HepG2 (cell line): Measurements from ENCODE around the gene ESRRG. TPM values are rescaled to one million over a fixed set of nuclear protein-coding genes. Genes with fewer than 3 reads are reported as not detected.

Source experiments
- ATAC-seq: fragments of 200-7000 bp; cut with Tn5 transposase; 3 replicates; pipeline ENCODE4 v1.9.1; 2020; ENCODE audit warnings: mild to moderate bottlenecking, moderate library complexity
- BruUV-seq: library from RNA; stranded (reverse); fragments of 400-500 nt; replicated peaks from 2 replicates; lab custom pipeline; 2021; lab: Mats Ljungman, UMichigan
- CTCF ChIA-PET: fragments of 300-600 bp; formaldehyde crosslinking; extraction: SDS; loops from one replicate; lab custom pipeline; 2021; ENCODE audit warnings: low total read pairs, inconsistent platforms, low intra/inter-chr PET ratio; lab: Yijun Ruan, JAX
- POLR2A ChIA-PET: fragments of 350-600 bp; sonication (Branson Sonifier 250); formaldehyde crosslinking; loops from one replicate; lab custom pipeline; 2020; ENCODE audit warnings: antibody characterized with exemption, inconsistent platforms; lab: Yijun Ruan, JAX
- DNase-seq: peaks from one replicate; pipeline ENCODE4 v3.0.0-alpha.2; 2015; ENCODE audit warnings: low spot score
- FAIRE-seq: peaks from 3 replicates; lab custom pipeline; 2011; peaks lifted over from hg19 to GRCh38; lab: Jason Lieb, UNC
- H2AFZ ChIP-seq: one replicate; pipeline ENCODE4 v1.6.1; 2011; ENCODE audit warnings: low read length, inconsistent platforms
- H3K27ac ChIP-seq: fragments of 300-600 bp; 3 replicates; pipeline ENCODE4 v1.8.0; 2011; ENCODE audit warnings: mixed run types, mild to moderate bottlenecking, mixed read lengths, low read length, inconsistent platforms; ENCODE audit not compliant: insufficient read depth; ENCODE audit errors: extremely low read length
- H3K27me3 ChIP-seq, 2 experiments: fragments of 200-600 bp in 1 of 2; 2 replicates in 1 of 2; 3 replicates in 1 of 2; pipeline versions ENCODE4 v1.6.0 to v1.8.0; 2011; ENCODE audit warnings: low read length in 2 of 2, mild to moderate bottlenecking in 2 of 2, moderate library complexity in 2 of 2, inconsistent platforms in 1 of 2; ENCODE audit not compliant: insufficient read depth in 2 of 2, control insufficient read depth in 1 of 2
- H3K36me3 ChIP-seq, 2 experiments: fragments of 200-600 bp in 1 of 2; replicated peaks in 1 of 2; 2 replicates in 1 of 2; 3 replicates in 1 of 2; pipeline versions ENCODE4 v1.5.1 to v1.8.0; 2011; ENCODE audit warnings: low read length in 2 of 2, inconsistent platforms in 1 of 2; ENCODE audit not compliant: insufficient read depth in 2 of 2, control insufficient read depth in 1 of 2
- H3K4me1 ChIP-seq: 2 replicates; pipeline ENCODE4 v1.5.1; 2012; ENCODE audit warnings: low read length, inconsistent platforms; ENCODE audit not compliant: insufficient read depth
- H3K4me2 ChIP-seq: 2 replicates; pipeline ENCODE4 v1.6.0; 2011; ENCODE audit warnings: low read depth, low read length, inconsistent platforms
- H3K4me3 ChIP-seq, 3 experiments: fragments of 200-600 bp in 1 of 3; sonication (generic), shearing (Covaris generic) in 1 of 3; replicated peaks in 1 of 3; 2 replicates each; pipeline ENCODE4 v1.5.1; 2011 to 2016; ENCODE audit warnings: low read length in 3 of 3, inconsistent platforms in 2 of 3, low read depth in 2 of 3, mild to moderate bottlenecking in 2 of 3, control low read depth in 1 of 3, mixed read lengths in 1 of 3; ENCODE audit not compliant: insufficient read depth in 1 of 3
- H3K79me2 ChIP-seq: one replicate; pipeline ENCODE4 v1.6.1; 2011; ENCODE audit warnings: low read length, inconsistent platforms; ENCODE audit not compliant: insufficient read depth
- H3K9ac ChIP-seq: 2 replicates; pipeline ENCODE4 v1.6.0; 2011; ENCODE audit warnings: mild to moderate bottlenecking, low read depth, low read length, inconsistent platforms; ENCODE audit not compliant: insufficient read depth
- H3K9me3 ChIP-seq: 2 replicates; pipeline ENCODE4 v1.5.1; 2012; ENCODE audit warnings: mild to moderate bottlenecking, low read length
- H4K20me1 ChIP-seq: 2 replicates; pipeline ENCODE4 v1.6.0; 2011; ENCODE audit warnings: inconsistent platforms, mild to moderate bottlenecking, low read length, moderate library complexity; ENCODE audit not compliant: insufficient read depth
- KDM5A ChIP-seq: fragments of 200-600 bp; sonication (generic); IDR thresholded peaks from 2 replicates; pipeline ENCODE4 v1.7.0; 2018; ENCODE audit warnings: antibody characterized with exemption, mild to moderate bottlenecking, low read length, borderline replicate concordance
- NFIB ChIP-seq: sonication (generic); formaldehyde crosslinking; IDR thresholded peaks from 2 replicates; pipeline ENCODE4 v1.9.0; 2021; ENCODE audit warnings: missing genetic modification reagents, mild to moderate bottlenecking, borderline replicate concordance
- ZFP1 ChIP-seq: IDR thresholded peaks from 2 replicates; pipeline ENCODE4 v1.6.1; 2016
- ZNF564 ChIP-seq: sonication (generic); formaldehyde crosslinking; IDR thresholded peaks from 2 replicates; pipeline ENCODE4 v1.8.1; 2023; ENCODE audit warnings: mild to moderate bottlenecking, missing genetic modification reagents
- WGBS: methylation state at CpG from one replicate; pipeline ENCODE4 v1.1.6; 2017; ENCODE audit warnings: low lambda C conversion rate; 5-methylcytosine and 5-hydroxymethylcytosine counted together
- in situ Hi-C: cut with HindIII; loops from 2 replicates; pipeline ENCODE4 v1.10.0; 2017; ENCODE audit warnings: low pct_unique_long_range_greater_than_20kb; ENCODE audit not compliant: extremely low pct_ligation_motif_present
- intact Hi-C: fragments of 100-400 bp; cut with micrococcal nuclease; formaldehyde crosslinking; loops from one replicate; pipeline ENCODE4 v1.10.0; 2022; ENCODE audit not compliant: unreplicated experiment
- polyA plus RNA-seq, 8 experiments: library from polyadenylated mRNA; depleted of rRNA in 3 of 8; stranded (reverse) in 7 of 8; unstranded in 1 of 8; fragments of >200 nt; fragmentation: Illumina TruSeq in 4 of 8; extraction: Trizol in 4 of 8; gene quantifications; 2 replicates each; pipeline versions ENCODE4 v1.2.1 to v1.2.3, GENCODE V29; 2011 to 2016; ENCODE audit warnings: low read depth in 4 of 8, missing spikeins in 1 of 8, mixed read lengths in 1 of 8; ENCODE audit not compliant: insufficient read depth in 1 of 8
- total RNA-seq, 5 experiments: library from RNA; depleted of rRNA; stranded (reverse); fragments of >200 nt; fragmentation: Illumina TruSeq; extraction: Trizol; gene quantifications; 2 replicates each; pipeline ENCODE4 v1.2.3, GENCODE V29; 2016; ENCODE audit warnings: low read depth in 1 of 5
- TF ChIP-seq, protein P1 (sequence below): IDR thresholded peaks from 2 replicates; pipeline ENCODE4 v1.6.1; 2016; ENCODE audit warnings: missing compliant biosample characterization, missing genetic modification reagents, borderline replicate concordance
- TF ChIP-seq, protein P2 (sequence below): sonication (generic); formaldehyde crosslinking; IDR thresholded peaks from 2 replicates; pipeline ENCODE4 v1.8.1; 2023; ENCODE audit warnings: missing genetic modification reagents, inconsistent platforms, borderline replicate concordance
- TF ChIP-seq, protein P3 (sequence below): IDR thresholded peaks from 2 replicates; pipeline ENCODE4 v1.6.1; 2016; ENCODE audit warnings: control low read depth
- TF ChIP-seq, protein P4 (sequence below): sonication (generic); formaldehyde crosslinking; IDR thresholded peaks from 2 replicates; pipeline ENCODE4 v1.9.0; 2021; ENCODE audit warnings: missing genetic modification reagents, borderline replicate concordance

The ESRRG gene
- total and polyA plus RNA-seq, 2 of the 13 experiments (the other 11 are each of a cell fraction or from before 2014, with no cell fraction given): not detected

DNA sequence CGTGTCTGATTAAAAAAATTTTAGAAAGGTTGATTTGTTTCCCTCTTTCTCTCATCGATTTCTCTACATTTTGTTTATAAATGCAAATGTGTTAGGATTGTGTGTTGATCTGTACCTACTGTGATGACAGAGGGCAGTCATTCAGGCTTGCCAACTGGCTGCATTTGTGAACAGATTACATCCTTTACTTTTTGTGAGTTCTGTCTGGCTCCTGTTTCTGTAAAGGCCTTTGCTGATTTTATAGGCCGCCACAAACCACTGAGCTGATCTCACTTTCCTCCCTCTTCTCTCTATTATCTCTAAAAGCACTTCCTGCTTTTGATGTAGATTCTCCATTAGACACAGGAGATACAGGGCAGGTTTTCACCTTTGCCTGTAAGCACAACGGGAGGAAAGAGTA lies 106.8 kb downstream of the ESRRG start (continued):
- TF ChIP-seq, protein P1, sequence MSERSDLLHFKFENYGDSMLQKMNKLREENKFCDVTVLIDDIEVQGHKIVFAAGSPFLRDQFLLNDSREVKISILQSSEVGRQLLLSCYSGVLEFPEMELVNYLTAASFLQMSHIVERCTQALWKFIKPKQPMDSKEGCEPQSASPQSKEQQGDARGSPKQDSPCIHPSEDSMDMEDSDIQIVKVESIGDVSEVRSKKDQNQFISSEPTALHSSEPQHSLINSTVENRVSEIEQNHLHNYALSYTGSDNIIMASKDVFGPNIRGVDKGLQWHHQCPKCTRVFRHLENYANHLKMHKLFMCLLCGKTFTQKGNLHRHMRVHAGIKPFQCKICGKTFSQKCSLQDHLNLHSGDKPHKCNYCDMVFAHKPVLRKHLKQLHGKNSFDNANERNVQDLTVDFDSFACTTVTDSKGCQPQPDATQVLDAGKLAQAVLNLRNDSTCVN (CRISPR knock-in tag): no peak
- no peak for TF ChIP-seq ZNF564 (CRISPR knock-in tag)
- TF ChIP-seq, protein P2, sequence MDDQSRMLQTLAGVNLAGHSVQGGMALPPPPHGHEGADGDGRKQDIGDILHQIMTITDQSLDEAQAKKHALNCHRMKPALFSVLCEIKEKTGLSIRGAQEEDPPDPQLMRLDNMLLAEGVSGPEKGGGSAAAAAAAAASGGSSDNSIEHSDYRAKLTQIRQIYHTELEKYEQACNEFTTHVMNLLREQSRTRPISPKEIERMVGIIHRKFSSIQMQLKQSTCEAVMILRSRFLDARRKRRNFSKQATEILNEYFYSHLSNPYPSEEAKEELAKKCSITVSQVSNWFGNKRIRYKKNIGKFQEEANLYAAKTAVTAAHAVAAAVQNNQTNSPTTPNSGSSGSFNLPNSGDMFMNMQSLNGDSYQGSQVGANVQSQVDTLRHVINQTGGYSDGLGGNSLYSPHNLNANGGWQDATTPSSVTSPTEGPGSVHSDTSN (CRISPR knock-in tag): no peak

DNA sequence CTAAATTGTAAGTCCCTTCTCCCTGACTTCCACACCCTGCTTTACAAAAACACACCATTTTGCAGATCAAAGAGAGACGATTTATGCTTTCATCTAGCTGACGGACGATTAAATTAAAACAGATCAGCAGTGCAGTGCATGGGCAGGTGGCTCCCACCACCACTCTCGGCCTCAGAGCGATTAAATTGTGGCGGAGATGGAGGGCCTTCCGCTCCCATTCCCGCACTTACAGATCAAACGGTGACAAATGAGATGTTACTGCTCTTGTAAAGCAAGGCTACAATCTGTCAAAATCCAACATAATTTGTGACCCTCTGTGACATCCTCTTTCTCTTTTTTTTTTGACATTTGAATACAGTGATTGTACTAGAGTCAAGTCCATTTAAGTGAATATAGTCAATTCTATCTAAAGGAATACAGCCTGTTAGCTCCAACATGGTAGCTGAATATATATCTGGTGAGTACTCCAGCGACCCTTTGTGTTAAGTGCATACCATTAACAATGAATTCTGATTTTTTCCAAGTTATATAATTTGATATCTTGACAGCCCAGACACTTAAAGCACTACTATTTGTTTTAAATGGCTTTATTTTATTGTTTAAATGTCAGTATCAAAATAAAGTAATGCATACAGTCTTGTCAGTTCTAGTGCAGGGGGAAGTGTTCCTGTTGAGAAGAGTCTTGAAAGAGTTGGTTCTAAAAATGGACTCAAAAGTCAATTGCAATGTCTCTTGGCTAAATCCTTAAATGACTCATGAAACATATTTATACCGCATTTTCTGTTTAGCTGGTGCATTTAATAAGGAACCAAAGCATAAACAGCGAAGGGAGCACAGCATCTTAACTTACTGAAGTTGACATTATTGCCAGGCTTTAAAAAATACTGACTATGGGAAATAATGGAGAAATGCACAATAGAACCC lies 109.0 kb downstream of the ESRRG start:
- CTCF ChIA-PET: no interaction called here
- FAIRE-seq: no peak
- WGBS: 23% methylated on average over 12 of the region's 12 CpGs

More for the DNA sequence above, 109.0 kb downstream of the ESRRG start:
- Histone ChIP-seq H3K4me3 (no peak overlapping the region), H4K20me1 (no peaks in the 10 kb centered on the region), H2AFZ (no peak overlapping the region), H3K79me2 (no peaks in the 10 kb centered on the region), H3K36me3 (no peaks in the 10 kb centered on the region), H3K4me1 (no peaks in the 10 kb centered on the region), H3K27me3 (no peaks in the 10 kb centered on the region)
- in situ Hi-C loops: no loop called here
- no peak for TF ChIP-seq ZFP1 (CRISPR knock-in tag)
- TF ChIP-seq KDM5A: no peak
- no peak for TF ChIP-seq NFIB (CRISPR knock-in tag)
- TF ChIP-seq, protein P3, sequence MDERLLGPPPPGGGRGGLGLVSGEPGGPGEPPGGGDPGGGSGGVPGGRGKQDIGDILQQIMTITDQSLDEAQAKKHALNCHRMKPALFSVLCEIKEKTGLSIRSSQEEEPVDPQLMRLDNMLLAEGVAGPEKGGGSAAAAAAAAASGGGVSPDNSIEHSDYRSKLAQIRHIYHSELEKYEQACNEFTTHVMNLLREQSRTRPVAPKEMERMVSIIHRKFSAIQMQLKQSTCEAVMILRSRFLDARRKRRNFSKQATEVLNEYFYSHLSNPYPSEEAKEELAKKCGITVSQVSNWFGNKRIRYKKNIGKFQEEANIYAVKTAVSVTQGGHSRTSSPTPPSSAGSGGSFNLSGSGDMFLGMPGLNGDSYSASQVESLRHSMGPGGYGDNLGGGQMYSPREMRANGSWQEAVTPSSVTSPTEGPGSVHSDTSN (CRISPR knock-in tag): no peak
- TF ChIP-seq, protein P4, sequence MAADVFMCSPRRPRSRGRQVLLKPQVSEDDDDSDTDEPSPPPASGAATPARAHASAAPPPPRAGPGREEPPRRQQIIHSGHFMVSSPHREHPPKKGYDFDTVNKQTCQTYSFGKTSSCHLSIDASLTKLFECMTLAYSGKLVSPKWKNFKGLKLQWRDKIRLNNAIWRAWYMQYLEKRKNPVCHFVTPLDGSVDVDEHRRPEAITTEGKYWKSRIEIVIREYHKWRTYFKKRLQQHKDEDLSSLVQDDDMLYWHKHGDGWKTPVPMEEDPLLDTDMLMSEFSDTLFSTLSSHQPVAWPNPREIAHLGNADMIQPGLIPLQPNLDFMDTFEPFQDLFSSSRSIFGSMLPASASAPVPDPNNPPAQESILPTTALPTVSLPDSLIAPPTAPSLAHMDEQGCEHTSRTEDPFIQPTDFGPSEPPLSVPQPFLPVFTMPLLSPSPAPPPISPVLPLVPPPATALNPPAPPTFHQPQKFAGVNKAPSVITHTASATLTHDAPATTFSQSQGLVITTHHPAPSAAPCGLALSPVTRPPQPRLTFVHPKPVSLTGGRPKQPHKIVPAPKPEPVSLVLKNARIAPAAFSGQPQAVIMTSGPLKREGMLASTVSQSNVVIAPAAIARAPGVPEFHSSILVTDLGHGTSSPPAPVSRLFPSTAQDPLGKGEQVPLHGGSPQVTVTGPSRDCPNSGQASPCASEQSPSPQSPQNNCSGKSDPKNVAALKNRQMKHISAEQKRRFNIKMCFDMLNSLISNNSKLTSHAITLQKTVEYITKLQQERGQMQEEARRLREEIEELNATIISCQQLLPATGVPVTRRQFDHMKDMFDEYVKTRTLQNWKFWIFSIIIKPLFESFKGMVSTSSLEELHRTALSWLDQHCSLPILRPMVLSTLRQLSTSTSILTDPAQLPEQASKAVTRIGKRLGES: no peak
- TF ChIP-seq, all 625 proteins: peak for 0
- DNase-seq: no peak
- intact Hi-C loops: no loop called here
- Histone ChIP-seq H3K27ac (no peak overlapping the region), H3K4me2 (no peak overlapping the region), H3K9ac (no peak overlapping the region), H3K9me3 (no peaks in the 10 kb centered on the region)
- BruUV-seq: no TSS peak
- POLR2A ChIA-PET: no interaction called here
- no peak for ATAC-seq
